ENCODE measurements around the gene ZNF507. TPM values are rescaled to one million over a fixed set of nuclear protein-coding genes. Genes with fewer than 3 reads are reported as not detected.

ZNF507 gene
- total and polyA plus RNA-seq, 9 of the 15 experiments (the other 6 are each of a cell fraction or from before 2014, with no cell fraction given), result 2.9 to 25.0 (median 10.4) TPM

GRCh38 chr19:32405431-32406160, 60.2 kb downstream of the ZNF507 start, which contains the start of gene DPY19L3 (continued):
- TF ChIP-seq, protein P1, sequence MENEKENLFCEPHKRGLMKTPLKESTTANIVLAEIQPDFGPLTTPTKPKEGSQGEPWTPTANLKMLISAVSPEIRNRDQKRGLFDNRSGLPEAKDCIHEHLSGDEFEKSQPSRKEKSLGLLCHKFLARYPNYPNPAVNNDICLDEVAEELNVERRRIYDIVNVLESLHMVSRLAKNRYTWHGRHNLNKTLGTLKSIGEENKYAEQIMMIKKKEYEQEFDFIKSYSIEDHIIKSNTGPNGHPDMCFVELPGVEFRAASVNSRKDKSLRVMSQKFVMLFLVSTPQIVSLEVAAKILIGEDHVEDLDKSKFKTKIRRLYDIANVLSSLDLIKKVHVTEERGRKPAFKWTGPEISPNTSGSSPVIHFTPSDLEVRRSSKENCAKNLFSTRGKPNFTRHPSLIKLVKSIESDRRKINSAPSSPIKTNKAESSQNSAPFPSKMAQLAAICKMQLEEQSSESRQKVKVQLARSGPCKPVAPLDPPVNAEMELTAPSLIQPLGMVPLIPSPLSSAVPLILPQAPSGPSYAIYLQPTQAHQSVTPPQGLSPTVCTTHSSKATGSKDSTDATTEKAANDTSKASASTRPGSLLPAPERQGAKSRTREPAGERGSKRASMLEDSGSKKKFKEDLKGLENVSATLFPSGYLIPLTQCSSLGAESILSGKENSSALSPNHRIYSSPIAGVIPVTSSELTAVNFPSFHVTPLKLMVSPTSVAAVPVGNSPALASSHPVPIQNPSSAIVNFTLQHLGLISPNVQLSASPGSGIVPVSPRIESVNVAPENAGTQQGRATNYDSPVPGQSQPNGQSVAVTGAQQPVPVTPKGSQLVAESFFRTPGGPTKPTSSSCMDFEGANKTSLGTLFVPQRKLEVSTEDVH (IDR thresholded peaks at IDR 0.05; ENCODE audit: low read depth, partially characterized antibody), result peak; percentile 84
- TF ChIP-seq CREB1 (IDR thresholded peaks at IDR 0.05), result peak; percentile 41; the same call in 1 of the 2 replicates
- peak; percentile 57; the same call in 1 of the 2 replicates for TF ChIP-seq CREB1 (CRISPR knock-in tag; IDR thresholded peaks at IDR 0.05)
- no peak for TF ChIP-seq NFE2 (IDR thresholded peaks at IDR 0.05; ENCODE audit: low read depth)
- TF ChIP-seq DACH1 (IDR thresholded peaks at IDR 0.05; ENCODE audit: partially characterized antibody), result no peak
- TF ChIP-seq MBD2 (IDR thresholded peaks at IDR 0.05; ENCODE audit: borderline replicate concordance, low read depth), result peak; percentile 81; the same call in 1 of the 2 replicates
- TF ChIP-seq, protein P2, sequence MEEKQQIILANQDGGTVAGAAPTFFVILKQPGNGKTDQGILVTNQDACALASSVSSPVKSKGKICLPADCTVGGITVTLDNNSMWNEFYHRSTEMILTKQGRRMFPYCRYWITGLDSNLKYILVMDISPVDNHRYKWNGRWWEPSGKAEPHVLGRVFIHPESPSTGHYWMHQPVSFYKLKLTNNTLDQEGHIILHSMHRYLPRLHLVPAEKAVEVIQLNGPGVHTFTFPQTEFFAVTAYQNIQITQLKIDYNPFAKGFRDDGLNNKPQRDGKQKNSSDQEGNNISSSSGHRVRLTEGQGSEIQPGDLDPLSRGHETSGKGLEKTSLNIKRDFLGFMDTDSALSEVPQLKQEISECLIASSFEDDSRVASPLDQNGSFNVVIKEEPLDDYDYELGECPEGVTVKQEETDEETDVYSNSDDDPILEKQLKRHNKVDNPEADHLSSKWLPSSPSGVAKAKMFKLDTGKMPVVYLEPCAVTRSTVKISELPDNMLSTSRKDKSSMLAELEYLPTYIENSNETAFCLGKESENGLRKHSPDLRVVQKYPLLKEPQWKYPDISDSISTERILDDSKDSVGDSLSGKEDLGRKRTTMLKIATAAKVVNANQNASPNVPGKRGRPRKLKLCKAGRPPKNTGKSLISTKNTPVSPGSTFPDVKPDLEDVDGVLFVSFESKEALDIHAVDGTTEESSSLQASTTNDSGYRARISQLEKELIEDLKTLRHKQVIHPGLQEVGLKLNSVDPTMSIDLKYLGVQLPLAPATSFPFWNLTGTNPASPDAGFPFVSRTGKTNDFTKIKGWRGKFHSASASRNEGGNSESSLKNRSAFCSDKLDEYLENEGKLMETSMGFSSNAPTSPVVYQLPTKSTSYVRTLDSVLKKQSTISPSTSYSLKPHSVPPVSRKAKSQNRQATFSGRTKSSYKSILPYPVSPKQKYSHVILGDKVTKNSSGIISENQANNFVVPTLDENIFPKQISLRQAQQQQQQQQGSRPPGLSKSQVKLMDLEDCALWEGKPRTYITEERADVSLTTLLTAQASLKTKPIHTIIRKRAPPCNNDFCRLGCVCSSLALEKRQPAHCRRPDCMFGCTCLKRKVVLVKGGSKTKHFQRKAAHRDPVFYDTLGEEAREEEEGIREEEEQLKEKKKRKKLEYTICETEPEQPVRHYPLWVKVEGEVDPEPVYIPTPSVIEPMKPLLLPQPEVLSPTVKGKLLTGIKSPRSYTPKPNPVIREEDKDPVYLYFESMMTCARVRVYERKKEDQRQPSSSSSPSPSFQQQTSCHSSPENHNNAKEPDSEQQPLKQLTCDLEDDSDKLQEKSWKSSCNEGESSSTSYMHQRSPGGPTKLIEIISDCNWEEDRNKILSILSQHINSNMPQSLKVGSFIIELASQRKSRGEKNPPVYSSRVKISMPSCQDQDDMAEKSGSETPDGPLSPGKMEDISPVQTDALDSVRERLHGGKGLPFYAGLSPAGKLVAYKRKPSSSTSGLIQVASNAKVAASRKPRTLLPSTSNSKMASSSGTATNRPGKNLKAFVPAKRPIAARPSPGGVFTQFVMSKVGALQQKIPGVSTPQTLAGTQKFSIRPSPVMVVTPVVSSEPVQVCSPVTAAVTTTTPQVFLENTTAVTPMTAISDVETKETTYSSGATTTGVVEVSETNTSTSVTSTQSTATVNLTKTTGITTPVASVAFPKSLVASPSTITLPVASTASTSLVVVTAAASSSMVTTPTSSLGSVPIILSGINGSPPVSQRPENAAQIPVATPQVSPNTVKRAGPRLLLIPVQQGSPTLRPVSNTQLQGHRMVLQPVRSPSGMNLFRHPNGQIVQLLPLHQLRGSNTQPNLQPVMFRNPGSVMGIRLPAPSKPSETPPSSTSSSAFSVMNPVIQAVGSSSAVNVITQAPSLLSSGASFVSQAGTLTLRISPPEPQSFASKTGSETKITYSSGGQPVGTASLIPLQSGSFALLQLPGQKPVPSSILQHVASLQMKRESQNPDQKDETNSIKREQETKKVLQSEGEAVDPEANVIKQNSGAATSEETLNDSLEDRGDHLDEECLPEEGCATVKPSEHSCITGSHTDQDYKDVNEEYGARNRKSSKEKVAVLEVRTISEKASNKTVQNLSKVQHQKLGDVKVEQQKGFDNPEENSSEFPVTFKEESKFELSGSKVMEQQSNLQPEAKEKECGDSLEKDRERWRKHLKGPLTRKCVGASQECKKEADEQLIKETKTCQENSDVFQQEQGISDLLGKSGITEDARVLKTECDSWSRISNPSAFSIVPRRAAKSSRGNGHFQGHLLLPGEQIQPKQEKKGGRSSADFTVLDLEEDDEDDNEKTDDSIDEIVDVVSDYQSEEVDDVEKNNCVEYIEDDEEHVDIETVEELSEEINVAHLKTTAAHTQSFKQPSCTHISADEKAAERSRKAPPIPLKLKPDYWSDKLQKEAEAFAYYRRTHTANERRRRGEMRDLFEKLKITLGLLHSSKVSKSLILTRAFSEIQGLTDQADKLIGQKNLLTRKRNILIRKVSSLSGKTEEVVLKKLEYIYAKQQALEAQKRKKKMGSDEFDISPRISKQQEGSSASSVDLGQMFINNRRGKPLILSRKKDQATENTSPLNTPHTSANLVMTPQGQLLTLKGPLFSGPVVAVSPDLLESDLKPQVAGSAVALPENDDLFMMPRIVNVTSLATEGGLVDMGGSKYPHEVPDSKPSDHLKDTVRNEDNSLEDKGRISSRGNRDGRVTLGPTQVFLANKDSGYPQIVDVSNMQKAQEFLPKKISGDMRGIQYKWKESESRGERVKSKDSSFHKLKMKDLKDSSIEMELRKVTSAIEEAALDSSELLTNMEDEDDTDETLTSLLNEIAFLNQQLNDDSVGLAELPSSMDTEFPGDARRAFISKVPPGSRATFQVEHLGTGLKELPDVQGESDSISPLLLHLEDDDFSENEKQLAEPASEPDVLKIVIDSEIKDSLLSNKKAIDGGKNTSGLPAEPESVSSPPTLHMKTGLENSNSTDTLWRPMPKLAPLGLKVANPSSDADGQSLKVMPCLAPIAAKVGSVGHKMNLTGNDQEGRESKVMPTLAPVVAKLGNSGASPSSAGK (IDR thresholded peaks at IDR 0.05), result no peak
- TF ChIP-seq ADNP (tag; IDR thresholded peaks at IDR 0.05), result no peak
- TF ChIP-seq ZNF263 (CRISPR knock-in tag; IDR thresholded peaks at IDR 0.05; ENCODE audit: borderline replicate concordance), result peak; percentile 44; the same call in 1 of the 2 replicates
- TF ChIP-seq CEBPG (CRISPR knock-in tag; IDR thresholded peaks at IDR 0.05), result no peak
- no peak for TF ChIP-seq CEBPG (tag; conservative IDR thresholded peaks at IDR 0.05 in 1 of 2, IDR thresholded peaks at IDR 0.05 in 1 of 2)
